Renal pelvis (tissue), 12 donors: Measurements from ENCODE around the gene MCF2. TPM values are rescaled to one million over a fixed set of nuclear protein-coding genes. Genes with fewer than 3 reads are reported as not detected.
A peak's percentile ranks its signal among the peaks of the same experiment; 100 is the strongest.
"Not testable (repeated sequence)": the region's sequence is repeated elsewhere in the genome, so short reads cannot be mapped to it uniquely, and the experiment has no call there.

Experiments
- DNase-seq: peaks from one replicate; pipeline ENCODE4 v3.0.0-alpha.2; 2013
- long read RNA-seq, 16 experiments: transcript quantifications; one replicate each; lab custom pipeline, GENCODE V29; 2026
- polyA plus RNA-seq, 3 donors: library from polyadenylated mRNA; unstranded; fragments of 120-200 nt; gene quantifications; one replicate each; pipeline ENCODE4 v1.2.1, GENCODE V29; 2013; ENCODE audit not compliant: insufficient read length in 3 of 3

MCF2 gene
- polyA plus RNA-seq = 1 to 10 TPM in 1 of 3 donors, under 1 TPM in 2; 0.83 to 1.0 (median 0.99) TPM
- long read RNA-seq, donor 1 = 0 reads
- long read RNA-seq, donor 2 = 0 reads
- long read RNA-seq, donor 3 = 0 reads
- long read RNA-seq, donor 4 = 0 reads
- long read RNA-seq, donor 5 = 0 reads
- long read RNA-seq, donor 6 = 0 reads
- long read RNA-seq, donor 7 = 0 reads
- long read RNA-seq, donor 8 = 0 reads
- long read RNA-seq, donor 9 = 0 reads
- long read RNA-seq, donor 10 = 0 reads
- long read RNA-seq, donor 11 = 0 reads
- long read RNA-seq, donor 12 = 0 reads
- long read RNA-seq, donor 13 = 0 reads
- long read RNA-seq, donor 14 = 0 reads
- long read RNA-seq, donor 15 = 0 reads
- long read RNA-seq, donor 16 = 0 reads

GRCh38 chrX:139708067-139708466, at the start of gene MCF2:
TSS of gene MCF2 (minus strand) at chrX:139708167. CDS start at chrX:139651744, 56,423 bp downstream.
- DNase-seq = no peak

- DNase-seq = no peak
Observed at GRCh38 chrX:139751053-139751452, 43.1 kb upstream of the MCF2 start.

DNA sequence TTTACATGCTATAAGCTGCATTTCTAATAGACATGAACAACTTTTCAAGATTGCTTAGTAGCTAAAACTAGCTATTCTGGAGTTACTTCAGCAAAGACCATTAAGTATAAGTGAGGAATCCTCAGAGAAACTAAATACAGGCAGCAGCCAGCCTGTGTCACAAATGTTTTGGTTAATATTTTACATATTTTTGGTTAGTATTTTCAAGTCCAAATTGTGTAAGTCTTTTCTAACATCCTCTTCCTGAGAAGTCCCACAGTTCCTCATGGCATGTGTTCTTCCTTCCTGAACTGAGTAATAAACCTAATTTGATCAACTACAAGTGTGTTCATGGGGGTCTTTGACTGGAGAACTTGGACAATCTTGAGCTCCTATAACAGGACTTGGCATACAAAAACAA, 42.4 kb upstream of the MCF2 start:
- DNase-seq = no peak

DNA sequence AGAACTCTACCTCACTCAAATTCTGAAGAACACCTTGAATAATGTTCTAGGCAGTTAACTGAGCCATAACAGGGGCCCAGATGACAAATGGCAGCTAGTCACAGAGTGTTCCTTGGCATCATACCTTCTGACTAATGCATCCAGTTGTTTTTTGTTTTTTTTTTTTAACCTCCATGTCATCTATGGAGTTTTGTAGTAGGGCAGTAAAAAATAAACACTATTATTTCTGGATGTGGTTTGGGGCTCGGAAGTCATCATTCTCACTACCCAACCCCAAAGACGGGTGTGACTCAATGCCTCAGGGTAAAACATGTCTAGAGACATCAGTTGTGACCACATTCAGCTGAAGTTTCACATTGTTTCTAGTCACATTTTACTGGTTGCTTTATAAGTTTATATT, 31.2 kb upstream of the MCF2 start:
- DNase-seq = no peak

DNA sequence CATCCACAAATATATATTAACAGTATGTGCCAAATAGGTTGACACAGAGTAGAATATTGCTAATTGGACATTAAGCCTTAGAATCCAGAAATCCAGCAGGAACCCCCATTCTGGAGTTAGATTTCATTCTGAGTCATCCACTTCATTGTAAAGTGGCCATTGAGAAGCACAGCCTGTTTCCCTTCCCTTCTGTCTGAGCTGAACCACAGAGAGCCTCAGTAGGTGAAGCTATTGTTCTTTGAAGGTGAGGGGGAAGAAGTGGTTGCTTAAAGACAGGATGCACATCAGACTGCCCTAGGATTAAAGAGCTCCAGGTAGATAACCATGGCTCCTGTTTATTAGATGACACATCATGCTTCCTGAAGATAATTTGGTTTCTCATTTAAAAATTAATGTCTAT, 30.6 kb upstream of the MCF2 start:
- DNase-seq = no peak

DNA sequence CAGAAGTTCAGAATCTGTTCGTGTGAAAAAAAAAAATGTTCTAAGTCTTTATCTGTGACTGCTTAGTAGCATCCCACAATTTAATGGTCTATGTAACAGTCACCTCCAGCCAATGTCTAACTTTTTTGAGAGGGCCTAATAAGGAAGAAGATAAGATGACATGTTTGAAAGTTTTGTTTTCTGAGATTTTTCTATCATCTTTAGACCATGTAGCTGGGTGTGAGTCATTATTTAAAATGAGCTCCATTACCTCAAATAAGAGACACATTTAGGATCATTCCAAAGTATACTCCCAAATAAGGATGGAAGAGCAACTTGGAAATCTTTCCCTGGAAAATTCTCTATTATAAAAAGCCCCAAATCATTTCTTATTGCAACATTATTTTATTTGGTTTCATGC, 28.2 kb upstream of the MCF2 start:
- DNase-seq = no peak

DNA sequence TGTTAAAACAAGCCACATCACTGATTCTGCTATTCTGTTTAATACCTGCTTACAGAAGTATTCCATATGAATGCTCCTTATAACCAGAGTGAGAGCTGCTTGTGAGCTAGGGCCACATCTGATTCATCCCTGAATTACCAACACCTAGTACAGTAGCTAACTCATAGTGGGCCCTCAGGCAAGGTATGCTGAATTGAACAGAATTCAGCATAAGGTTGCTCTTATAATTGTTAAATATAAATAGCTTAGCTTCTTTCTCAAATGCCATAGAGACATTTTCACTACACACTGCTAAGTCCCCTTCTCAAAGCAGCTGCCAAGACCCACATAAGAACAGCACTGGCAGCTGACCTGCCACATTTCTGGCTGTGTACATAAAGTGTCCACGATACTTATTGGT, 27.0 kb upstream of the MCF2 start:
- no peak for DNase-seq

DNA sequence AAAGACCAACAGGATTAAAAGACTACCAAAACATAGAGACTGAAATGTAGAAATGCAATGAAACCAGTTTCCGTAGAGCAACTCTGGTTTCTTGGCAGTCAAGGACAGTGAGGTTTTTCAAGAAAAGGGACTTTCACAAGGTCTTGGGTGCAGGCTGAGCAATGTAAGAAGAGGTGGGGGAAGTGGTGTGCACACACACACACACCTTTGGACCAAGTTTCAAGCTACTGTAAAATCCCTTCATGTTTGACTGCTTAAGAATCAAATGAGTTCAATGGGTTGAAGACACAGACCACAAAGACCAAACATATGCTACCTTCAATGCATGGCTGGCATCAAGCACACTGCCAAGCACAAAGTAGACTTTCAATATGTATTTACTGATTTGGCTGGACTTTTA, 17.8 kb upstream of the MCF2 start:
- no peak for DNase-seq

DNA sequence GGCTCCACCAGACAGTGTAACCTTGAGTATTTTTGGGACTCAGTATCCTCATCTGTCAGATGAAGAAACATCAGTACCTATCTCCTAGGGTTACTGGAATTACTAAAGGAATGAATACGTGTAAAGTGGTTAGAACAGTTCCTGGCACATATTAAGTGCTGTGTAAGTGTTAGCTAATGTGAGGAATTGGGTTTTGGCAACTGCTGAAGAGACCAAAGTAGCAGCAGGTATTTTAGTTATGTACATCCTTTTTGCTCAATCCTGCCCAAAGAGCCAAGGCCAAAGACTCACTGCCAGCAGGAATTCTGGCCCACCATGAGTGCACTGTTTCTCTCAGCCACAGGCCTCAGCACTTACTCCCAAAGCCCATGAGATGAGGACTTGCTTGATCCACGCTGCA, 16.7 kb upstream of the MCF2 start:
- no peak for DNase-seq

- no peak for DNase-seq
Observed at GRCh38 chrX:139720979-139721378, 13.0 kb upstream of the MCF2 start.

DNA sequence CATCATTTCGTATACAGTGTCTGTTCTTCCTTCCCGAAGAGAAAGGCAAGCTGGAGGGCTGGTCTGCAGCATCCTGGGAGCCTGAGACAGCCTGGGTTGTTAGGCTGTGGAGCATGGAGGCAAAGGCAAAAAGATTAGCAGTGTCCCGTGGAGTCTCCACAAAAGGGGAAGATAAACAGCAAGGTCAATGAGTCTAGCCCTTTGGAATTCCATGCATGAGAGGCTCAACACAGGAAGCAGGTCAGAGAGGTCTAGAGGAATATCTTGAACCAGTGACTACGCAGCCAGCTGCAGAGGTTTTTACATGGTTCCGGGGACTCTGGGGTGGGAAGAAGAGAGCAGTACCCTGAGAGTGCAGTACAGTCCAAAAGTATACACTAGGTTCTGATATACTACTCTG, 12.2 kb upstream of the MCF2 start:
- DNase-seq = peak; percentile 1

GRCh38 chrX:139702658-139703057, 5.3 kb downstream of the MCF2 start:
- no peak for DNase-seq

- no peak for DNase-seq
Observed at GRCh38 chrX:139692908-139693307, 15.1 kb downstream of the MCF2 start.

GRCh38 chrX:139692506-139692849, 15.5 kb downstream of the MCF2 start:
- DNase-seq = no peak

DNA sequence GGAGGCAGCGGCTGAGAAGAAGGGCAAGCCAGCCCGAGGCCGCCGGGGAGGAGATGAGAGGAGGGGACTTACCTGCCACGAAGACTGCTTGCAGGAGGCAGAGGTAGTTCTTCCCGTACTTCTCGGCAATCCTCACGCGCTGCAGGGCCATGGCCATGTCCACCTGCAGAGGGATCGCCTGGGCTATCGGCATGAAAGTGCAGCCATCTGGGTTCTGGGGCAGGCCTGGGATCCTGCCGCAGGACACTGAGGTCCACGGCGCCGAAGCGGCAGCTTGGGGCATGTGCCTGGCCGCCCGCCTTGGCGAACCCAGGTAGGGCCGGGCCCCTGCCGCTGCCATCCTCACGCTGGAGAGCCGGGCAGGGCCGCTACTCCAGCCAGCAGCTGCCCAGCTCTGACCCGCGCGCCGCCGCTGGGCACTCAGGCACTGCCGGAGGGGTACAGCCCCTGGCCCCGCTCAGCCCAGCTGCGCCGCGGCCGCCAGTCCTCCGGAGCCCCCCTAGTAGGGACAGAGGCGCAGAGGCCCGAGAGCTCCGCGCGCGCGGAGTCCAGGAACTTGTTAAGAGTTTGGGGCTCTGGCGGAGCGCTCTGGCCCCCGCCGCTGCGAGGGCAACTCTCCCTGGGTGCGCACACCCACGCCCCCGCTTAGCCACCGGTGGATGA, 16.0 kb downstream of the MCF2 start:
- no peak for DNase-seq

DNA sequence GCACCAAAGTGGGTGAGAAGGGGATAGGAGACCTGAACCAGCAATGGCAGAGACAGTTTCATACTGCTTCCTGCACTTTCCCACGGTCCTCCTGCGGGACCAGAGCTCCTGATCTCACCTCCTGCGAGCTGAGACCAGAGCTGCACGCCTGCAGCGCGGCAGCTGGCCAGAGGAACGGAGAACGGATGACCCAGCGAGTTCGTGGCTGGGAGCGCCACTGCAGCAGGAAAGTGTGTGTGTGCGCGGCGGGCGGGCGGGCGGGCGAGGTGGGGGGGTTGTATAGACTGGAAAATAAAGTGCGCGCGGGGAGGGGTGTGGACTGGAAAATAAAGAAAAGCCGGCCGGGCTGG, 16.5 kb downstream of the MCF2 start:
- DNase-seq = no peak

DNA sequence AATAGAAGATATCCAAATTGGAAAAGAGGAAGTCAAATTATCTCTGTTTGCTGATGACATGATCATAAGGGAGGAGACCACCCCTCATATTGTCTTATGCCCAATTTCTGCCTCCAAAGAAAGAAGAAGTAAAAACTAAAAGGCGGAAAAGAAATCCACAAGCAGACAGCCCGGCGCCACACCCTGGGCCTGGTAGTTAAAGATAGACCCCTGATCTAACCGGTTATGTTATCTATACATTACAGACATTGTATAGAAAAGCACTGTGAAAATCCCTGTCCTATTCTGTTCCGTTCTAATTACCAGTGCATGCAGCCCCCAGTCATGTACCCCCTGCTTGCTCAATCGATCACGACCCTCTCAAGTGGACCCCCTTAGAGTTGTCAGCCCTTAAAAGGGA, 22.8 kb downstream of the MCF2 start:
- DNase-seq = not testable (repeated sequence)

GRCh38 chrX:139680356-139680755, 27.6 kb downstream of the MCF2 start:
- no peak for DNase-seq

DNA sequence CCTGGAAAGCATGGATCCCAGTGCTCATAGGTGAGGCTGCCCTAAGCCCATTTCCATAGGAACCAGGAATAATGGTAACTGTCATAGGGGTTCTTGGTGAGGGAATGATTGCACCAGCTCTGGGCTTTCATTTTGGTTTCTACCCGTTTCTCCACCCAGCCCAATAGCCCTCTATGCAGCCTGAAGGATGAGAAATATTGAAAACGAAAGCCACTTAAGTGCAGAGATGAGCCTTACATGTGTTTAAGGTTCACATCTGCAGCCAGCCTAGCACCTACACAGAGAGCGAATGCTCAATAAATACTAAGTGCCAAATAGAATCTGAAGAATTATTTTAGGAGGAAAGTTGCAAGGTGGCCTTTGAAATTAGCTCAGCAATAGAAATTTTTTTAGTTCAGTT, 60.4 kb downstream of the MCF2 start:
- DNase-seq = no peak

- DNase-seq = no peak
Observed at GRCh38 chrX:139642241-139642927, 65.6 kb downstream of the MCF2 start.

- no peak for DNase-seq
Observed at GRCh38 chrX:139640259-139640658, 67.7 kb downstream of the MCF2 start.

- DNase-seq = no peak
Observed at GRCh38 chrX:139639253-139639652, 68.7 kb downstream of the MCF2 start.

GRCh38 chrX:139600105-139600504, 107.9 kb downstream of the MCF2 start:
- DNase-seq = no peak
